ENCODE measurements around the gene PLLP. TPM values are rescaled to one million over a fixed set of nuclear protein-coding genes. Genes with fewer than 3 reads are reported as not detected.

PLLP gene
- total RNA-seq, 2 experiments from 2014 or later = 0.22 TPM; not detected in 1

- Histone ChIP-seq H3K9me3 (ENCODE audit: low read length) (no peaks in the 10 kb centered on the region), H3K4me3 (ENCODE audit: low read depth, low read length, poor library complexity, severe bottlenecking) (no peak overlapping the region), H2AFZ (ENCODE audit: low read length) (no peak overlapping the region), H3K9me2 (ENCODE audit: insufficient read depth, low read length) (no peaks in the 10 kb centered on the region), H3K27ac (ENCODE audit: low read depth, low read length, poor library complexity, severe bottlenecking) (no peak overlapping the region), H3K4me2 (ENCODE audit: low read length) (no peak overlapping the region), H3K4me1 (ENCODE audit: insufficient read depth, low read length, poor library complexity, severe bottlenecking) (peaks cover 2% of the 10 kb centered on the region), H3K79me2 (ENCODE audit: insufficient read depth, low read depth, low read length) (no peaks in the 10 kb centered on the region), H3K36me3 (ENCODE audit: insufficient read depth, low read length) (peaks cover 92% of the 10 kb centered on the region), H4K20me1 (ENCODE audit: insufficient read depth, low read length) (no peaks in the 10 kb centered on the region)
- intact Hi-C loops (cut with micrococcal nuclease; ENCODE audit: unreplicated experiment) = no loop called here
- CTCF ChIA-PET (ENCODE audit: unreplicated experiment) = no interaction called here
- POLR2A ChIA-PET = interaction anchor here (0.6 kb wide), 1 partner anchor 33 kb away, joined by 3 read pairs; no protein-coding TSS in a partner anchor
- no peak for TF ChIP-seq EZH2phosphoT487 (IDR thresholded peaks at IDR 0.05; ENCODE audit: borderline replicate concordance, low read depth, low read length)
- TF ChIP-seq, protein P1, sequence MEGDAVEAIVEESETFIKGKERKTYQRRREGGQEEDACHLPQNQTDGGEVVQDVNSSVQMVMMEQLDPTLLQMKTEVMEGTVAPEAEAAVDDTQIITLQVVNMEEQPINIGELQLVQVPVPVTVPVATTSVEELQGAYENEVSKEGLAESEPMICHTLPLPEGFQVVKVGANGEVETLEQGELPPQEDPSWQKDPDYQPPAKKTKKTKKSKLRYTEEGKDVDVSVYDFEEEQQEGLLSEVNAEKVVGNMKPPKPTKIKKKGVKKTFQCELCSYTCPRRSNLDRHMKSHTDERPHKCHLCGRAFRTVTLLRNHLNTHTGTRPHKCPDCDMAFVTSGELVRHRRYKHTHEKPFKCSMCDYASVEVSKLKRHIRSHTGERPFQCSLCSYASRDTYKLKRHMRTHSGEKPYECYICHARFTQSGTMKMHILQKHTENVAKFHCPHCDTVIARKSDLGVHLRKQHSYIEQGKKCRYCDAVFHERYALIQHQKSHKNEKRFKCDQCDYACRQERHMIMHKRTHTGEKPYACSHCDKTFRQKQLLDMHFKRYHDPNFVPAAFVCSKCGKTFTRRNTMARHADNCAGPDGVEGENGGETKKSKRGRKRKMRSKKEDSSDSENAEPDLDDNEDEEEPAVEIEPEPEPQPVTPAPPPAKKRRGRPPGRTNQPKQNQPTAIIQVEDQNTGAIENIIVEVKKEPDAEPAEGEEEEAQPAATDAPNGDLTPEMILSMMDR (conservative IDR thresholded peaks at IDR 0.05; ENCODE audit: low read length) = no peak
- DNase-seq (ENCODE audit: low spot score) = no peak
- no TSS peak for BruUV-seq (replicated peaks)
Observed at GRCh38 chr16:57229079-57229478, 55.4 kb downstream of the PLLP start.

DNA sequence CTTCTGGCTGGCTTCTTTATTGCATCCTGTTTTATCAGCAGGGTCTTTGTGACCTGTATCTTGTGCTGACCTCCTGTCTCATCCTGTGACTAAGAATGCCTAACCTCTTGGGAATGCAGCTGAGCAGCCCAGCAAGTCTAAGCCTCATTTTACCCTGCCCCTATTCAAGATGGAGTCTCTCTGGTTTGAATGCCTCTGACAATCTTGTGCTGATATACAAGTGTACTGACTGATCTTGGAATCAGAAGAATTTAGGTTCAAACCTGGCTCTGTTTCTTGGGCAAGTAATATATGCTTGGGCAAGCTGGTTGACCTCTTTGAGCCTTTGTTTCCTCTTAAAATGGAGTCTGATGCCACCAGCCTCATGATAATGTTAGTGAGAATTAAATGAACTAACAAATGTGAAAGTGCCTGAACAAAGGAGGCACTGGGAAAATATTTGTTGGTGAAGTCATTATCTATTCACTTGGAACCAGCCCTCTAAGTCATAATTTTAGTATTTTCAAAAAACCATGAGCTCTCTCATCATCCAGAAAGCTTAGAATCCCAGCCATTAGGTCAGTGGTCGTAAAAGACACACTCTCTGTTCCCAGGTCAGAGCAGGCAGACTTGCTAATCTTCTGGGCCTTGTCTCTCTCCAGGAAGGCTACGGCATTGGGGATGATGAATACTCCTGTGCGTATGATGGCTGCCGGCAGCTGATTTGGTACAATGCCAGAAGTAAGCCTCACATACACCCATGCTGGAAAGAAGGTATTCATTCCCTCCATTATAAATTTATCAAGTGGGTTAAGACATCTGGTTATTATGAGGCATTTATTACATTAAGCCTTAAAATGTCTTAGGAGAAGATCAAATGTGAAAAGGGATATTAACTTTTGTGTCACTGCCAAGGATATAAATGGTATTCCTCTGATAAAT, 57.5 kb downstream of the PLLP start:
- H3K79me2 ChIP-seq (ENCODE audit: insufficient read depth, low read depth, low read length) = no peaks in the 10 kb centered on the region
- H4K20me1 ChIP-seq (ENCODE audit: insufficient read depth, low read length) = no peaks in the 10 kb centered on the region
- H3K9me3 ChIP-seq (ENCODE audit: low read length) = no peaks in the 10 kb centered on the region
- H3K4me1 ChIP-seq (ENCODE audit: insufficient read depth, low read length, poor library complexity, severe bottlenecking) = no peaks in the 10 kb centered on the region
- POLR2A ChIA-PET = no interaction called here
- TF ChIP-seq EZH2phosphoT487 (IDR thresholded peaks at IDR 0.05; ENCODE audit: borderline replicate concordance, low read depth, low read length) = no peak
- TF ChIP-seq, protein P1 (conservative IDR thresholded peaks at IDR 0.05; ENCODE audit: low read length) = no peak
- peaks cover 90% of the 10 kb centered on the region for H3K36me3 ChIP-seq (ENCODE audit: insufficient read depth, low read length)
- H3K9me2 ChIP-seq (ENCODE audit: insufficient read depth, low read length) = no peaks in the 10 kb centered on the region
- no peak overlapping the region for H3K4me2 ChIP-seq (ENCODE audit: low read length)
- intact Hi-C loops (cut with micrococcal nuclease; ENCODE audit: unreplicated experiment) = no loop called here
- H2AFZ ChIP-seq (ENCODE audit: low read length) = no peak overlapping the region
- no peak for DNase-seq (ENCODE audit: low spot score)
- H3K27ac ChIP-seq (ENCODE audit: low read depth, low read length, poor library complexity, severe bottlenecking) = no peak overlapping the region
- no TSS peak for BruUV-seq (replicated peaks)
- CTCF ChIA-PET (ENCODE audit: unreplicated experiment) = no interaction called here
- H3K4me3 ChIP-seq (ENCODE audit: low read depth, low read length, poor library complexity, severe bottlenecking) = no peak overlapping the region

DNA sequence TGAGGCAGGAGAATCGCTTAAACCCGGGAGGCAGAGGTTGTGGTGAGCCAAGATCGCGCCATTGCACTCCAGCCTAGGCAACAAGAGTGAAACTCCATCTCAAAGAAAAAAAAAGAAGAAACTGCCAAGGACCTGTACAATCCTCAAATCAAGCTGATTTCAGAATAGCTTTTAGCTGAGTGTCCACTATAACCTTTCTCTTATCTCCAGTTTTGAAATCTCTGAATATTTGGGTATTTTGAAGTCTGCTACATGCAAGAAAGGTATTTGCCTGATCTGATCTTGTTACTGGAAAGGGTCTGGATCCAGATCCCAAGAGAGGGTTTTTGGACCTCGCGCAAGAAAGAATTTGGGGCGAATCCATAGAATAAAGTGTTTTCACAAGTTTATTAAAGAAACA, 58.5 kb downstream of the PLLP start:
- POLR2A ChIA-PET = interaction anchor here (0.7 kb wide), 1 partner anchor 132 kb away, joined by 3 read pairs; no protein-coding TSS in a partner anchor

More for the DNA sequence above, 58.5 kb downstream of the PLLP start:
- Histone ChIP-seq H2AFZ (ENCODE audit: low read length) (no peak overlapping the region), H3K9me3 (ENCODE audit: low read length) (no peaks in the 10 kb centered on the region), H3K36me3 (ENCODE audit: insufficient read depth, low read length) (peaks cover 90% of the 10 kb centered on the region), H3K4me3 (ENCODE audit: low read depth, low read length, poor library complexity, severe bottlenecking) (no peak overlapping the region), H3K4me1 (ENCODE audit: insufficient read depth, low read length, poor library complexity, severe bottlenecking) (no peaks in the 10 kb centered on the region), H3K79me2 (ENCODE audit: insufficient read depth, low read depth, low read length) (no peaks in the 10 kb centered on the region), H3K9me2 (ENCODE audit: insufficient read depth, low read length) (no peaks in the 10 kb centered on the region), H3K4me2 (ENCODE audit: low read length) (no peak overlapping the region), H3K27ac (ENCODE audit: low read depth, low read length, poor library complexity, severe bottlenecking) (no peak overlapping the region), H4K20me1 (ENCODE audit: insufficient read depth, low read length) (no peaks in the 10 kb centered on the region)
- no TSS peak for BruUV-seq (replicated peaks)
- intact Hi-C loops (cut with micrococcal nuclease; ENCODE audit: unreplicated experiment) = no loop called here
- CTCF ChIA-PET (ENCODE audit: unreplicated experiment) = no interaction called here
- TF ChIP-seq EZH2phosphoT487 (IDR thresholded peaks at IDR 0.05; ENCODE audit: borderline replicate concordance, low read depth, low read length) = no peak
- TF ChIP-seq, protein P1 (conservative IDR thresholded peaks at IDR 0.05; ENCODE audit: low read length) = no peak
- no peak for DNase-seq (ENCODE audit: low spot score)

Measured in OCI-LY7 (cell line).